HCT116 (cell line): ENCODE measurements around the gene LIN7B. TPM values are rescaled to one million over a fixed set of nuclear protein-coding genes. Genes with fewer than 3 reads are reported as not detected.

Experiments
- ATAC-seq: fragments of 200-7000 bp; cut with Tn5 transposase; 2 replicates; pipeline ENCODE4 v1.9.1; 2020; ENCODE audit warnings: mild to moderate bottlenecking, moderate library complexity
- BruUV-seq: library from RNA; stranded (reverse); fragments of 400-500 nt; replicated peaks from 2 replicates; lab custom pipeline; 2021; lab: Mats Ljungman, UMichigan
- CTCF ChIA-PET: fragments of 300-600 bp; sonication (Branson Sonifier 250); formaldehyde crosslinking; loops from one replicate; lab custom pipeline; 2021; ENCODE audit warnings: antibody characterized with exemption; lab: Charles Lee
- POLR2A ChIA-PET: fragments of 300-600, 350-600 bp; sonication (Branson Sonifier 250); formaldehyde crosslinking; loops from one replicate; lab custom pipeline; 2021; ENCODE audit warnings: antibody characterized with exemption; lab: Charles Lee
- RAD21 ChIA-PET, 2 experiments: fragments of 300-600 bp; sonication (Branson Sonifier 250); formaldehyde crosslinking; loops; one replicate each; lab custom pipeline; 2023; ENCODE audit warnings: low total read pairs in 2 of 2; ENCODE audit not compliant: uncharacterized antibody in 2 of 2, unreplicated experiment in 2 of 2, low non-redundant PET in 1 of 2; lab: Charles Lee
- DNase-seq: peaks from one replicate; pipeline ENCODE4 v3.0.0-alpha.2; 2010; ENCODE audit warnings: low read depth, low spot score
- H2AFZ ChIP-seq: fragments of 200-600 bp; shearing (Covaris generic), sonication (generic); 2 replicates; pipeline ENCODE4 v1.6.1; 2017; ENCODE audit warnings: low read depth, mixed run types, mixed read lengths, antibody characterized with exemption, low read length; ENCODE audit not compliant: poor library complexity, severe bottlenecking
- H3K27ac ChIP-seq: 2 replicates; pipeline ENCODE4 v1.5.1; 2012; ENCODE audit warnings: low read depth, low read length
- H3K27me3 ChIP-seq: fragments of 200-600 bp; sonication (generic); 2 replicates; pipeline ENCODE4 v1.6.1; 2016; ENCODE audit warnings: mixed run types, low read length, mixed read lengths; ENCODE audit not compliant: insufficient read depth
- H3K36me3 ChIP-seq, 2 experiments: fragments of 200-500 bp in 1 of 2; fragments of 200-600 bp in 1 of 2; sonication (Bioruptor generic) in 1 of 2; sonication (generic) in 1 of 2; 2 replicates each; pipeline versions ENCODE4 v1.5.1 to v1.6.1; 2014 to 2016; ENCODE audit warnings: low read length in 2 of 2, inconsistent platforms in 1 of 2, mixed read lengths in 1 of 2, mixed run types in 1 of 2; ENCODE audit not compliant: insufficient read depth in 2 of 2, control insufficient read depth in 1 of 2
- H3K4me1 ChIP-seq, 2 experiments: fragments of 200-600 bp in 1 of 2; sonication (generic) in 1 of 2; 2 replicates each; pipeline versions ENCODE4 v1.5.1 to v1.6.1; 2012 to 2017; ENCODE audit warnings: low read length in 2 of 2, inconsistent platforms in 1 of 2, mild to moderate bottlenecking in 1 of 2, mixed read lengths in 1 of 2, mixed run types in 1 of 2, moderate library complexity in 1 of 2; ENCODE audit not compliant: insufficient read depth in 2 of 2, control insufficient read depth in 1 of 2
- H3K4me2 ChIP-seq: fragments of 200-600 bp; sonication (generic); 2 replicates; pipeline ENCODE4 v1.6.1; 2017; ENCODE audit warnings: mixed run types, low read length, mixed read lengths
- H3K4me3 ChIP-seq, 2 experiments: fragments of 200-600 bp in 1 of 2; sonication (generic) in 1 of 2; replicated peaks in 1 of 2; 2 replicates each; pipeline ENCODE4 v1.5.1; 2011 to 2016; ENCODE audit warnings: low read length in 2 of 2, control low read depth in 1 of 2, low read depth in 1 of 2, mild to moderate bottlenecking in 1 of 2, mixed read lengths in 1 of 2, mixed run types in 1 of 2
- H3K79me2 ChIP-seq: fragments of 200-600 bp; sonication (generic); 2 replicates; pipeline ENCODE4 v1.6.1; 2017; ENCODE audit warnings: mild to moderate bottlenecking, mixed run types, low read length, moderate library complexity, mixed read lengths; ENCODE audit not compliant: insufficient read depth
- H3K9ac ChIP-seq: fragments of 200-600 bp; sonication (generic); 2 replicates; pipeline ENCODE4 v1.6.1; 2016; ENCODE audit warnings: low read length, mixed read lengths
- H3K9me2 ChIP-seq: fragments of 200-600 bp; sonication (generic), shearing (Covaris generic); 2 replicates; pipeline ENCODE4 v1.6.1; 2017; ENCODE audit warnings: mixed run types, mild to moderate bottlenecking, moderate library complexity; ENCODE audit not compliant: insufficient read depth
- H3K9me3 ChIP-seq, 2 experiments: fragments of 200-500 bp in 1 of 2; fragments of 200-600 bp in 1 of 2; sonication (Bioruptor generic) in 1 of 2; sonication (generic) in 1 of 2; 2 replicates each; pipeline ENCODE4 v1.6.1; 2014 to 2017; ENCODE audit warnings: low read length in 2 of 2, mixed read lengths in 2 of 2, inconsistent platforms in 1 of 2, low read depth in 1 of 2, mild to moderate bottlenecking in 1 of 2, mixed run types in 1 of 2, moderate library complexity in 1 of 2; ENCODE audit not compliant: control insufficient read depth in 1 of 2, insufficient read depth in 1 of 2
- H4K20me1 ChIP-seq: fragments of 200-600 bp; sonication (generic), shearing (Covaris generic); 2 replicates; pipeline ENCODE4 v1.6.1; 2017; ENCODE audit warnings: mixed run types, mild to moderate bottlenecking, moderate library complexity; ENCODE audit not compliant: insufficient read depth
- EGR1 ChIP-seq: IDR thresholded peaks from 2 replicates; pipeline ENCODE4 v1.6.1; 2012; ENCODE audit warnings: low read depth
- ELF1 ChIP-seq: IDR thresholded peaks from 2 replicates; pipeline ENCODE4 v1.6.1; 2012; ENCODE audit warnings: low read depth, borderline replicate concordance
- EZH2phosphoT487 ChIP-seq: fragments of 200-600 bp; IDR thresholded peaks from 2 replicates; pipeline ENCODE4 v1.6.1; 2018; ENCODE audit warnings: antibody characterized with exemption, borderline replicate concordance
- FOSL1 ChIP-seq: IDR thresholded peaks from 2 replicates; pipeline ENCODE4 v1.6.1; 2012; ENCODE audit warnings: low read depth
- SIN3A ChIP-seq: IDR thresholded peaks from 2 replicates; pipeline ENCODE4 v1.6.1; 2012; ENCODE audit warnings: low read depth
- SP1 ChIP-seq: IDR thresholded peaks from 2 replicates; pipeline ENCODE4 v1.6.1; 2012; ENCODE audit warnings: low read depth
- YY1 ChIP-seq: IDR thresholded peaks from 2 replicates; pipeline ENCODE4 v1.6.1; 2011; ENCODE audit warnings: low read length, low read depth, moderate library complexity, mild to moderate bottlenecking; ENCODE audit not compliant: insufficient replicate concordance; ENCODE audit errors: extremely low read depth
- ZBTB33 ChIP-seq: IDR thresholded peaks from 2 replicates; pipeline ENCODE4 v1.6.1; 2011; ENCODE audit warnings: mild to moderate bottlenecking, low read length, moderate library complexity; ENCODE audit not compliant: insufficient replicate concordance; ENCODE audit errors: extremely low read depth
- ZNF274 ChIP-seq: fragments of 200-500 bp; sonication (Bioruptor generic); IDR thresholded peaks from 2 replicates; pipeline ENCODE4 v1.6.1; 2014; ENCODE audit warnings: mild to moderate bottlenecking, low read depth, low read length, inconsistent platforms
- intact Hi-C: fragments of 100-400 bp; cut with micrococcal nuclease; formaldehyde crosslinking; loops from 2 replicates; pipeline ENCODE4 v1.10.0; 2022
- total RNA-seq: library from RNA; stranded (reverse); gene quantifications from one replicate; pipeline ENCODE4 v1.2.1, GENCODE V29; 2021; ENCODE audit not compliant: unreplicated experiment

Gene LIN7B
- total RNA-seq, 1 experiment from 2014 or later = 7.2 TPM

- no peaks in the 10 kb centered on the region for H3K9me3 ChIP-seq
- H3K9me2 ChIP-seq = no peaks in the 10 kb centered on the region
- H4K20me1 ChIP-seq = no peaks in the 10 kb centered on the region
- no TSS peak for BruUV-seq
- no peak for TF ChIP-seq YY1
- TF ChIP-seq FOSL1 = no peak
- no peak for TF ChIP-seq ZNF274
- no peak for TF ChIP-seq ELF1
- no peak for TF ChIP-seq ZBTB33
- no peak for TF ChIP-seq SP1
- no peak for TF ChIP-seq EZH2phosphoT487
- no peak for TF ChIP-seq SIN3A
- TF ChIP-seq EGR1 = no peak
- no peak overlapping the region; the same call in 1 of the 2 replicates for H3K9ac ChIP-seq
- H3K27me3 ChIP-seq = no peaks in the 10 kb centered on the region
- H3K4me3 ChIP-seq = peak overlapping the region in 1 of 2 experiments; percentile 60; a peak in 2 of 4 replicates
- peak overlapping the region; percentile 88 for H3K4me2 ChIP-seq
- ATAC-seq = no peak
- H3K36me3 ChIP-seq = peaks cover 0 to 8% of the 10 kb centered on the region in 2 experiments; a peak in 2 of 4 replicates
- peak overlapping the region; percentile 62 for H3K27ac ChIP-seq
- no peak overlapping the region for H2AFZ ChIP-seq
- no peaks in the 10 kb centered on the region for H3K79me2 ChIP-seq
- ChIA-PET CTCF (interaction anchor here (1.7 kb wide), 1 partner anchor 17 kb away, joined by 6 read pairs; no protein-coding TSS in a partner anchor), RAD21 (no interaction called here), POLR2A (interaction anchor here (1.3 to 2.3 kb wide), 2 partner anchors 15 to 21 kb away, joined by 5 to 9 read pairs; partner anchors contain the start of gene LIN7B)
- intact Hi-C loops = no loop called here
- no peak for DNase-seq
- peaks cover 12 to 28% of the 10 kb centered on the region in 2 experiments for H3K4me1 ChIP-seq
These were observed 15.0 kb downstream of the LIN7B start for GRCh38 chr19:49129238-49129583.
